ENCODE data around the gene S100A6.

DNA sequence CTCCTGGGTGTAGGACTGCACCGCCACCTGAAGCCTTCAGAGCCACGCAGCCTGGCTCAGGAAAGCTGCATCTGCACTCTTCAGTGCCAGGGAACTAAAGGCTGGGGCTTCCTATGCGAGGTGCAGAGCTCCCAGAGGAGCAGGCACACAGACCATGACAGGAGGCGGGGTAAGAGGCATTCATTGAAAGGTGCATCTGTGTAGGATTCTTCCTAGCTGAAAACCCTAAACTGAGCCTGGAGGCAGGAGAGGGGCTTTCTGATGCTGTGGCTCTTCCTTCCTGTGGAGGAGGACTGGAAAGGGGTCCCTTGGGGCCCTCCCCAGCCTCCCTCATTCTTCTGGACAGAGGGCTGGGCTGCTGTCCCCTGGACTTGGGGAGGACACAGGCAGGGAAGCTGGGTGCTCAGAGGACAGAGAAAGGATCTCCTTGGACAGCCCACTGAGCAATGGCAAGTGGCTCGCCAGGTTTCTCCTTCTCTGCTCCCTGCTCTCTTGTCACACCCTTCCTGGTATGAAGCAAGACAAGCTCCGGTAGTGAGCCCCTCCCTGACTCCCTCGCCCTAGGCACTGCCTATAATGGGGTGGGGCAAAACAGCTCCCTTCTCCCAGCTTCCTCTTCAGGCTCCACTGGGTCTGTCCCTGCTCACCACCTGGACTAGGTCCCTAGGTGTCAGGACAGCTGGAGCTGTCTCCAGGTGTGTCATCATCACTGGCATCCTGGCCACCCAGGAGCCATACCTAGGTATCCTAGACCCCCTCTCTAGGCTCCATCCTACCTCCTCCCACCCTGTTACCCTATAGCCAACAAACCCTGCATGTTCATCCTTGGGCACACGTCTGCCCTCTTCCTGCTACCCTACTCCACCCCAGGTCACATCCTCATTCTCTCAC lies 20.0 kb downstream of the S100A6 start:
- TF ChIP-seq POLR2A (IDR thresholded peaks at IDR 0.05; ENCODE audit: low read depth, low read length) (no peak), POLR2AphosphoS5 (IDR thresholded peaks at IDR 0.05; ENCODE audit: insufficient read depth, low read depth, low read length) (no peak), EZH2 (IDR thresholded peaks at IDR 0.05; ENCODE audit: borderline replicate concordance, low read depth, low read length, severe bottlenecking) (no peak), JUN (IDR thresholded peaks at IDR 0.05; ENCODE audit: borderline replicate concordance, insufficient read depth, insufficient read length, low read depth) (no peak), GATA2 (IDR thresholded peaks at IDR 0.05; ENCODE audit: insufficient read depth, insufficient read length, low read depth, low read length) (no peak), MYC (IDR thresholded peaks at IDR 0.05; ENCODE audit: low read depth, low read length) (no peak), FOS (IDR thresholded peaks at IDR 0.05; ENCODE audit: borderline replicate concordance, insufficient read depth, low read length) (no peak)
- TF ChIP-seq, protein P1, sequence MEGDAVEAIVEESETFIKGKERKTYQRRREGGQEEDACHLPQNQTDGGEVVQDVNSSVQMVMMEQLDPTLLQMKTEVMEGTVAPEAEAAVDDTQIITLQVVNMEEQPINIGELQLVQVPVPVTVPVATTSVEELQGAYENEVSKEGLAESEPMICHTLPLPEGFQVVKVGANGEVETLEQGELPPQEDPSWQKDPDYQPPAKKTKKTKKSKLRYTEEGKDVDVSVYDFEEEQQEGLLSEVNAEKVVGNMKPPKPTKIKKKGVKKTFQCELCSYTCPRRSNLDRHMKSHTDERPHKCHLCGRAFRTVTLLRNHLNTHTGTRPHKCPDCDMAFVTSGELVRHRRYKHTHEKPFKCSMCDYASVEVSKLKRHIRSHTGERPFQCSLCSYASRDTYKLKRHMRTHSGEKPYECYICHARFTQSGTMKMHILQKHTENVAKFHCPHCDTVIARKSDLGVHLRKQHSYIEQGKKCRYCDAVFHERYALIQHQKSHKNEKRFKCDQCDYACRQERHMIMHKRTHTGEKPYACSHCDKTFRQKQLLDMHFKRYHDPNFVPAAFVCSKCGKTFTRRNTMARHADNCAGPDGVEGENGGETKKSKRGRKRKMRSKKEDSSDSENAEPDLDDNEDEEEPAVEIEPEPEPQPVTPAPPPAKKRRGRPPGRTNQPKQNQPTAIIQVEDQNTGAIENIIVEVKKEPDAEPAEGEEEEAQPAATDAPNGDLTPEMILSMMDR (IDR thresholded peaks at IDR 0.05; ENCODE audit: extremely low read depth in 1 of 2, insufficient read depth in 1 of 2, low read depth in 1 of 2, low read length in 2 of 2) = no peak
- TF ChIP-seq, protein P2, sequence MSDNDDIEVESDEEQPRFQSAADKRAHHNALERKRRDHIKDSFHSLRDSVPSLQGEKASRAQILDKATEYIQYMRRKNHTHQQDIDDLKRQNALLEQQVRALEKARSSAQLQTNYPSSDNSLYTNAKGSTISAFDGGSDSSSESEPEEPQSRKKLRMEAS (IDR thresholded peaks at IDR 0.05; ENCODE audit: insufficient read depth, insufficient read length) = no peak
